HG02588 (cell line): Measurements from ENCODE around the gene HEATR5A.
"Not testable (repeated sequence)": the region's sequence is repeated elsewhere in the genome, so short reads cannot be mapped to it uniquely, and the experiment has no call there.

Source experiments
- ATAC-seq: cut with Tn5 transposase; IDR thresholded peaks from one replicate; pipeline ENCODE4 v1.9.1; 2021; ENCODE audit warnings: mild to moderate bottlenecking, moderate library complexity; ENCODE audit not compliant: unreplicated experiment

Gene HEATR5A

GRCh38 chr14:31337331-31337730 lies 83.0 kb downstream of the HEATR5A start:
- ATAC-seq, result no peak

- ATAC-seq, result no peak
Observed at GRCh38 chr14:31336646-31337045, 83.7 kb downstream of the HEATR5A start.

- ATAC-seq, result not testable (repeated sequence)
Observed at GRCh38 chr14:31331395-31331794, 89.0 kb downstream of the HEATR5A start.

GRCh38 chr14:31329876-31330521 lies 90.4 kb downstream of the HEATR5A start:
- ATAC-seq, result not testable (repeated sequence)

GRCh38 chr14:31326111-31326510 lies 94.2 kb downstream of the HEATR5A start:
- ATAC-seq, result no peak

GRCh38 chr14:31323419-31323818 lies 96.9 kb downstream of the HEATR5A start:
- no peak for ATAC-seq

GRCh38 chr14:31320922-31321766 lies 99.2 kb downstream of the HEATR5A start:
- no peak for ATAC-seq

GRCh38 chr14:31320216-31320615 lies 100.1 kb downstream of the HEATR5A start:
- no peak for ATAC-seq

- no peak for ATAC-seq
Observed at GRCh38 chr14:31319701-31320100, 100.6 kb downstream of the HEATR5A start.

- ATAC-seq, result no peak
Observed at GRCh38 chr14:31312934-31313333, 107.4 kb downstream of the HEATR5A start.

- ATAC-seq, result not testable (repeated sequence)
Observed at GRCh38 chr14:31312370-31312769, 108.0 kb downstream of the HEATR5A start.

GRCh38 chr14:31307618-31308017 lies 112.7 kb downstream of the HEATR5A start:
- no peak for ATAC-seq

GRCh38 chr14:31307198-31307597 lies 113.2 kb downstream of the HEATR5A start:
- no peak for ATAC-seq

GRCh38 chr14:31303654-31304053 lies 116.7 kb downstream of the HEATR5A start:
- no peak for ATAC-seq

- no peak for ATAC-seq
Observed at GRCh38 chr14:31300883-31301282, 119.5 kb downstream of the HEATR5A start.

GRCh38 chr14:31300296-31300695 lies 120.1 kb downstream of the HEATR5A start:
- ATAC-seq, result no peak

GRCh38 chr14:31297701-31298344 lies 122.5 kb downstream of the HEATR5A start:
- ATAC-seq, result no peak

- no peak for ATAC-seq
Observed at GRCh38 chr14:31297112-31297511, 123.2 kb downstream of the HEATR5A start.

- ATAC-seq, result no peak
Observed at GRCh38 chr14:31294746-31295405, 125.5 kb downstream of the HEATR5A start.

GRCh38 chr14:31292937-31293616 lies 127.3 kb downstream of the HEATR5A start:
- ATAC-seq, result no peak

GRCh38 chr14:31291210-31291609 lies 129.1 kb downstream of the HEATR5A start:
- no peak for ATAC-seq
